HG03103 (cell line): ENCODE results near the gene CCDC197.

Experiments used
- ATAC-seq: cut with Tn5 transposase; IDR thresholded peaks from one replicate; pipeline ENCODE4 v1.9.1; 2021; ENCODE audit warnings: low read depth; ENCODE audit not compliant: unreplicated experiment

The CCDC197 gene

DNA sequence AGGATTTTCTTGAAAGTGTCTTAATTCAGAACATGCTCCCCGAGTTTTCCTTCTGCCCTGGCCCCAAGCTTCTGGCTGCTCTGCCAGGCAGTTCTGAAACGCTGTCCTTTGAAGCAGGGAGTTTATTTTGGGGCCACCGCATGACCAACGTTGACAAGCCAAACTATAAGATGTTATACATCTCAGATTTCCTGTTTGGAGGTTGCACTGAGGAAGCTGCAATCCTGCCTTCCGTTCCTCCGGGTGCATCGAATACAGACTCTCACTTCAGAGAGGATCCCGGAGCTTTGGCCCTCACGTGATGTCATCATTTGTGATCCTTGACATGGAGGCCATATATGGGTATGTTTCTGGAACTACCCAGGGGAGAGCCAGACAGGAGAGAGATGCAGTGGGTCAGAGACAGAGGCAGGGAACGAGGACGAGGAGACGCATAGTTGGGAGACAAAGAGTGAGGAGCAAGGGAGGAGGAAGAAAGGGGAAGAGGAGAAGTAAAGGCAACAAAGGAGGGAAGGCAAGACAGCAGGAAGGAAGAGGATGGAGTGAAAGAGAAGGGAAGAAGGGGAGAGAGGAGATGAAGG, 20.5 kb upstream of the CCDC197 start, which contains the start of gene ASB2:
TSS of gene ASB2 (minus strand) at position 94 of the 581 bp plus-strand sequence. CDS start 12,031 bp downstream, outside the sequence.
- ATAC-seq, result peak; percentile 13

DNA sequence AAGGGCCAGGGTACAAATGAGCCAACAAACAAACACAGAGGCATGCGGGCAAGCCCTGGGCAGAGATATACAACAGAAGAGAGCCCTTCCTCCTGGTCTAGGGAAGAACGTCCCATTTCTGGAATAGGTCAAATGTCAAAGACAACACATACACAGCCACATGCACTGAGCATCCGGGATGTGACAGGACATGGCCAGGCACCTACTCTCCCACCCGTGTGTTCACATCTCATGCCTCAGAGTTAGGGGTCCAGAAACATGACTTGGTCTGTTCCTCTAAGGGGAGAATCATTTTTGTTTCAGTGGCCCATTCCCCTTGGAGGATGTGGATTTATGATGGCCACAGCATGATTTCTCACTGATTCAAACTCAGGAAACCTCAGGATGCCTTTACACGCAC, 19.9 kb upstream of the CCDC197 start:
- ATAC-seq, result no peak

DNA sequence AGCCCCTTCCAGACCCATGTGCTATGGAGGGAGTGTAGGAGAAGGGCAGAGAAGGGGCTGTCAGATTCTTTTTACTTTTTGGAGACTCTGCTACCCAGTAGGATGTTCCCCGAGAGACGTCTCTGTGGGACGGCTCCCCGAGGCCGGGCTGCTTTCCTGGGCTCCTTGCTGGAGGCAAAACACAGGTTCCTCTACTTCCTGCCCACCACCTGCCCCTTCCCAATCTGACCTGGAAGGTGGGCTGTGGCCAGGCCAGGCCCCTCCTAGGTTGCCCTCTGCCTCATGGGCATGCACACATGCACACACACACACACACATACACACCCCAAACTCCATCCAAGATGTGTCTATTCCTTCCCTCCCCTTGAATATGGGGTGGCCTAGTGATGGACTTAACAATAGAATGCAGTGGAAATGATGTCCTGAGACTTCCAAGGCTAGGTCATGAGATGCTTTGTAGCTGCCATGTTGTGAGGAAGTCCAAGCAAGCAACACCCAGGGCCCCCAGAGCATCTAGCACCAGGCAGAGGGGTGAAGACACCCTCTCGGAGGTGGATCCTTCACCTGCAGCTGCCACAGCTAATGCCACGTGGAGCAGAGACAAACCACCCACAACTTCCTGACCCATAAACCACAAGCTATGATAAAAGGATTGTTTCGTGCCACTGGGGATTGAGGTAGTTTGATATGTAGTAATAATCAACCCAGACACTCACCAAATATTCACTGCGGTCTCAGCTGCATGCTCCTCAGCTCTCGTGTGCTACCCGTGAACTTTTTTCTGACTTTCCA, 19.1 kb upstream of the CCDC197 start:
- no peak for ATAC-seq

DNA sequence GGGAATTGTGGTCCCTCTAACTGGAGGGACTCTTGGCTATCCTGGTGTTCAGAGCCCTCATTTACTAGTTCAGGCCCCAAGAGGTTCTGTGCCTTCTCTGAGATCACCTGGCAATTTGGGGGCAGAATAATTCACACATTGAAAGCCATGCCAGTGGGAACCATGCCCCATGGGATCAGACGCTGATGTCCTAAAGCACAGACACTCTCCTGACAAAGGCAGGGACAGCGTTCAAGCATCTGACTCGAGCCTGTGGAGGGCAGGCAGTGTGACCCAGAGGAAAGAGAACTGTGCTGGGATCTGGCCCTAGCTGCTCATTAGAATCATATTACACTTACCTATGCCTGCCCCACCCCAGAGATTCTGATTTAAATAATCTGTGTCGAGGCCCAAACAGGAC, 18.4 kb upstream of the CCDC197 start:
- ATAC-seq, result no peak

DNA sequence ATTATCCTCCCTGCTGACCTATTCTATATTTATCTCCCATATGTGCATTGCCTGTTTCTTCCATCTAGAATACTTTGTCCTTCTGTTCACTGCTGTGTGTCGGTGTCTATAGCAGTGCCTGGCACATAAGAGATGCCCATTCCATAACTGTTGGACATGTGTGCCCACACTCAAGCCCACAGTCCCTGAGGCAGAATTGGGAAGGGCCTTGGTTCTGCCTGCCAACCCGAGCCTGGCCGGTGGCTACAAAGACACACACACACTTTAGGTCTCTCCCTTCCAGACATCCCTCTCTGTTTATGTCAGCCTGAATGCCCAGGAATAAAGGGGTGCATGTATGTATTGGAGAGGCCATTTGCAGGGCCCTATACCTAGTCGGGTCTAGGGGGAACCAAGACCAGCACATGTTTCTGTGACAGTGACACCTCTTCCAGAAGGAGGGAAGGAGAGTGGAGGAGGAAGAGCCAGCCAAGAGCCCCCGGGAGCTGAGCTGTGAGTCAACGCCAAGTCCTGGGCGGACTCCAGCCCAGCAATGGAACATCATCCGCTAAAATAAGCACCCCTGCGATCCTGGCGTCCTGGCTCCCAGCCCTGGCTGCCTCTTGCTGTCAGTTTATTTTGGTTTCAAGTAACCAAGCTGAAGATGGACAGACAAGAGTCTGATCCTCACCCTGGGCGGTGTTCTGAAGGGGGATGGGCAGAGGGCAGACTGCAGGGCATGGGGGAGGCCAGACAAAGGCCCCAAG, 16.5 kb upstream of the CCDC197 start:
- ATAC-seq, result no peak

DNA sequence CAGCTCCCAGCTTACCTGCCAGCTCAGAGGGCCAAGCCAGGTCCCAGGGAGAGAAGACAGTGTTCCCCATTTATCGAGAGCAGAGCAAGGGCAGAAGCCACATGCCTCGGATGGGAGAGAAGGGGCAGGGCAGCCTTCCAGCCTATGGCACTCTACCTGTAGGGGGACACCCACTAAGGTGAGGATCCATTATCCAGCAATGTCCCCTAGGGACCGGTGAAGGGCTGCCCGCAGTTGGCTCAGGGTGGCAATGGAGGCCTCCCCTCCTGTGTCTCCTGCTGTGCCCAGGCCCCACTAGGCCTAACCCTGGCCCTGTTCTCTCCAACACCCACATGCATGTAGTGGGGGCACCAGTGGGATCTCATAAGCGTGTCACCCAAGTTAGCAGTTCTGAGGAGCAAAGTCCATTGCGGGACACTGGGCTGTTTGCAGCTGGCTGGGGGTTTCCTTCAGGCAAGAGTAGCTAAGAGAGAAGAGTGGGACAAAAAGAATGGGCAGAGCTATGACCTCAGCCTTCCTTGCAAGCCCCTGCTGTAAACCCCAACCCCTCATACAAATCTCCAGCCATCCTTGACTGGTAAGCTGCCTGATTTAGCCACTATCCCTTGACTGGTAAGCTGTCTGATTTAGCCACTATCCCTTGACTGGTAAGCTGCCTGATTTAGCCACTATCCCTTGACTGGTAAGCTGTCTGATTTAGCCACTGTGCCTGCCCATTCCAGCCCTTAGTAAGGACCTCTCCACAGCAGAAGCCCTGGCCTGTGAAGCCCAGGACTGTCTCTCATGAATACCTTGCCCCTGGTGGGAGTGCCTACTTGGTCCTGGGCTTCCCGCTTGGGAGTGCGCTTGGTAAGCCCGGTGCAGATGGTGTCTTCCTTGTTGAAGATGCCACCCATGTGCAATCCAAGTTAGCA, 15.5 kb upstream of the CCDC197 start:
- no peak for ATAC-seq

DNA sequence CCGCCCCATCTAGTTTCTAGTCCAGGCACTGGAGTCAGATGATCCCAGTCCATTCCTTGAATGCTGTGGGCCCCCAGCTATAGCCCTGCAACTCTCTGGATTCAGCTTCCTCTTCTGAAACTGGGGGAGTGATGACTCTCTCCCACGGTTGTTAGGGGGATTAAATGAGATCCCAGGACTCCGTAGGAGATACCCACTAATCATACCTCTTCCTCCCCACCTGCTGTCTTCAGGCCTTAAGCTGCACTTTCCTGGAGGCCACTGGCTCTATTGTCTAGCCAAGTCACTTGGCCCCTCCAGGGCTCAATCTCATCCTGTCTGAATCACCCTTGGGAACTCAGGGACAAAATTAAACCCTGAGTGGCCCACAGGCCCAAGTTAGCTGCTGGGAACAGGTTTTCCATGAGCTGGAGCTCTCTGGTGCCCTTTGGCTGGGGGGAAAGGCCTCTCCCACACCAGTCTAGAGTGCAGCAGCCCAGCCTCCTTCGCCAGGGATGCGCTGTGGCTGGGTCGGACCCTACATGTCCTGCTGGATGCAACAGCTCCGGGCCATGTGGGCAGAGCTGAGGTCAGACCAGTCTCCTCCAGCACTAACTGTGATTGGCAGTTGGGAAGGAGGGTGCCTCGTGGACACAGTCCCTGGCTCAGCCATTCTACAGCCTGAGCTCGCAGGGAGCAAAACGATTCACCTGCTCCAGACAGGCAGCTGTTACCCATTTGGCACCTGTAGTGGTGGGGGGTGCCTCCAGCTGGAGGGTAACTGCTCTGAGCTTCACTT, 14.7 kb upstream of the CCDC197 start:
- no peak for ATAC-seq

DNA sequence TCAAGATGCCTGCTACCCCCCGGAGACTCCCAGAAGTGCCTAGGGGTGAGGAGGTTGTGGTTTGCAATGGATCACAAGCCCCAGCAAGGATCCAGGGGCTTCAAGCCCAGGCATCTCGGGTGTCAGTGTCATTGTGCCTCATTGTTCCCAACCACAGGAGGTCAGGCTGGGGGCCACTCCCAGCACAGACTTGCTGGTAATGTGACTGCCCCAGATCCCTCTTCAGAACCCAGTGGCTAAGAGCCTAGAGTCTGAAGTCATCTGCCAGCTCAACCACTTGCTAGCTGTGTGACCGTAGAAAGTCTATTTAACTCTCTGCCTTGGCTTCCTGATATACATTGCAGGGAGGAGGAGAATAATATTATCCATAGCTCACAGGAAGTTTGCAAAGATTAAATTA, 13.0 kb upstream of the CCDC197 start:
- no peak for ATAC-seq

DNA sequence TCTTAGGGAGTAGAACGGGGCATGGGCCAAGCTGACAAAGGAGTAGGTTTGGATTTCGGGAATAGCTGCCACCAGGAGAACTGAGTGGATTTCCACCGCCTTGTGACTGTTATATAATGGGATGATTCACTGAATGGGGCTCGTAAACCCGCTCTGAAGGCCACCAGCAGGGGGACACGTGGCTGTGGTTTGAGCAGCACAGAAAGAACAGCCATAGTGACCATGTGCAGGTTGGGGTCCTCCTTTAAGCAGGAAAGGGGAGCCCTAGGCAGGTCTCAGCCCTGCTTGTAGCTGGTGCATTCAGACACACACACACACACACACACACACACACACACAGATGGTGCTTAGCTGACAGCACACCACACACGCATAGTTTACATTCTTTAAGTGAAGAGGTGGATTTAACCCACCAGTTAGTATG, 12.1 kb upstream of the CCDC197 start:
- no peak for ATAC-seq

DNA sequence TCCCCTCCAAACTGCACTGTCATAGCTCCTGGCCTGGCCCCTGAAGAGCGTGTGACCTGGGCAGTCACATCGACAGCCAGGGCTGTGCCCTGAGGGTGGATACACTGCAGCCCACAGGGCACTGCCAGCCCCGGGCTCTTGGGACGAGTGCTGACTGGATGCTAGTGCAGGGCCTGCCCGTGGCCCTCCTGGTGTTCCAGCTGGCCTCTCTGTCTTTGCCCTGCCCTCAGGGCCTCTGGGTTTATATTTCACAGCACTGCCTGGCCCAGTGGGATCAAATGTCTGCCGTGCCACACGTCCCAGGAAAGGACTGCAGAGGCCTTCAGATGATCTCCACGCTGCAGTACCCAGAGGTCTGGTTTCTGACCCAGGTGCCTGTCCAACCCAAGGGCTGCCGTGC, 10.1 kb upstream of the CCDC197 start:
- ATAC-seq, result no peak

DNA sequence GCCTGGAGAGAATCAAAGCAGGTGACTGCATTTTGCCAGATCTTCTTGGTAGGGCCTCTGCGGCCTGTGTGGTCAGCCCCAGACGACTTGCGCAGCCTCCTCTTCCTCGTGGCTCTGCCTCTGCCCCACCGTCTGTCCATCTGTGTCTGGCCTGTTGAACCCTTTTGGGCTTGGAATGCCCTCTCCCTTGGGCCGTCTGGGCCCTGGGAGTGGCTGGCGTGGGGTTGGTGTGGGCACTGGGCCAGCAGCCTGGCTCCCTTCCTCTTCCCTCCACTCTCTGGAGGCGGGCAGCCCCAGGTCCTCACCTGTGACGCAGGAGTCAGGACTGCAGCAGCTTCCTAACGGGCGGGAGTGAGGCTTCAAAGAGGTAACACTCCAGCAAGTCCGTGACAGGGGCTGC, 9.7 kb upstream of the CCDC197 start:
- no peak for ATAC-seq

DNA sequence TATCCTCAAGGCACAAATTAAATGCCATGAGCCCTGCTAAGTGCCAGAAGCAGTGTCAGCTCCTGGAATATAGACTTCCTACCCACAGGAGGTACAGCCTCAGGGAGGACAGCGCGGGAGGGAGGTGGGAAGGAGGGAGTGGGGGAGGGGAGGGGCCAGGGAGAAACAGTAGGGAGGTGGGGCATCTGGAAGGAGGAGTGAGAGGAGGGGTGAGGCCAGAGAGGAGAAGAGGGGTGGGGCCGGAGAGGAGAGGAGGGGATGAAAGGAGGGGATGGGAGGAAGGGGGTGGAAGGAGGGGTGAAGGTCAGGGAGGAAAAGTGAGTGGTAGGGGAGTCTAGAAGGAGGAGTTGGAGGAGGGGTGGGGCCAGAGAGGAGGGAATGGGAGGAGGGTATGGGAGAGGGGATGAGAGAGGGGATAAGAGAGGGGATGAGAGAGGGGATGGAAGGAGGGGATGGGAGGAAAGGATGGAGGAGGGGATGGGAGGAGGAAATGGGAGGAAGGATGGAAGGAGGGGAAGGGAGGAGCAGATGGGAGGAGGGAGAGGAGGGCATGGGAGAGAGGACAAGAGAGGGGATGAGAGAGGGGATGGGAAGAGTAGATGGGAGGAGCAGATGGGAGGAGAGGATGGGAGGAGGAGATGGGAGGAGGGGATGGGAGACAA, 9.2 kb upstream of the CCDC197 start:
- ATAC-seq, result no peak

DNA sequence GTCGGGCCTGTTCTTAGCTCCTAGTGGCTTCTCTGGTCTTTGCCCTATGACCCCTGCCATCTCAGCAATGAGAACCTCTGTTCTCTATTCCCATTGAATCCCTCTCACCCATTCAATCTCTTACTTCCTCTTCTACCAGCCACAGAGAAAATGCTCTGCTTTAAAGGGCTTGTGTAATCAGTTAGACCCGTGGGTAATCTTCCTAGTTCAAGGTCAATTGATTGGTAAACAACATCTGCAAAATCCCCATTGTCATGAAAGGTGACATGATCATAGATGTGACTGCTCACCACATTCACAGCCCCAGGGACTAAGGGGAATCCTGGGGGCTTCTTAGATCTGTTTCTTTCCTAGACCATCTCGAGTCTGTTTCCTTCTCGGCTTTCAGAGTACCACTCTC, 7.2 kb upstream of the CCDC197 start:
- ATAC-seq, result no peak

DNA sequence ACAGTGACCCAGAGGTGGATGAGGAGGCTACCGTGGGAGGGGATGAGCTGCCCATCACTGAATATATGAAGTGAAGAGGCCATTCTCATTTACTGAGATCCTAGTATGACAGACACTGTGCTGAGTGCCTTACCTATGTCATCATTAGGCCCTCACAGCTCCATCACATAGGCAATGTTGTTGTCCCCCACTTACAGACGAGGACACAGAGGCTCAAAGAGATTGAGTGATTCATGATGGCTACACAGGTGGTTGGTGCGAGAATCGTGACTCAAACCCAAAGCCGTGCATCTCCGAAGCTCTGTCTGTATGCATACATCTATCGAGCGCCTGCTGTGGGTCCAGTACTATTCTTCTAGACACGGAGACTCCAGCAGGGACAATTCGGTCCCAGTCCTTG, 5.9 kb upstream of the CCDC197 start:
- no peak for ATAC-seq

DNA sequence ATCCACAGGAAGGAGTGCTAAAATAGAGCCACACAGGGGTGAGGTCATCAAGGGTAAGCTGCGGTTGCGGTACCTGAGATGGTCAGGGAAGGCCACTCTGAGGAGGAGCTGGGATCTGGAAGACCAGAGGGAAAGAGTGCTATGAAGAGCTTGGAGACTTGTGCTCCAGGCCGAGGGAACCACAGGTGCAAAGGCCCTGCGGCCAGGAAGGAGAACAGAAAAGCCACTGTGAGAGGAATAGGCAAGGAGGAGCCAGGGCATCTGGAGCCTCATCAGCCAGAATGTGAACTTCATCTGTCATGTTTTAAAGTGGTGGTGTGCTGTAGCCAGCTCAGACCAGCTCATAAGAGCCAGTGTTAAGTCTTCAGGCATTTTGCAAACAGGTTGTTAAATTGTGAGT, 5.5 kb upstream of the CCDC197 start:
- ATAC-seq, result no peak

DNA sequence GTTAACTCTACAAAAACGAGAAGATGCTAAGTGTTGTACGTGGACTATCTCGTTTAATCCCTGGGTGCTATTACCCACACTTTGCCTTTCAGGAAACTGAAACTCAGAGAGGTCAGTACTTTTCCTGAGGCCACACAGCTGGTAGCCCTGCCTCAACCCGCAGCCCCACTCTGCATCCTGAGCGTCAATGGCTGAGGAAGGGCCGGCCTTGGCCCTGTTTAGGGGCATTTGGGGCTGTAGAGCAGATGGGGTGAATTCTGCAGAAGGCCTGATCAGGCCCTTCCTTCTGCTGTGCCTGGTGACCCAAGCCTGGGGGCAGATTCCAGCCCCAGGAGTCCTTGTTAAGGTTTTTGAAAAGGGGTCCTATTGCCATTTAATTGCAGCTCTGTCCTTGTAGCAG, 3.7 kb upstream of the CCDC197 start:
- no peak for ATAC-seq

DNA sequence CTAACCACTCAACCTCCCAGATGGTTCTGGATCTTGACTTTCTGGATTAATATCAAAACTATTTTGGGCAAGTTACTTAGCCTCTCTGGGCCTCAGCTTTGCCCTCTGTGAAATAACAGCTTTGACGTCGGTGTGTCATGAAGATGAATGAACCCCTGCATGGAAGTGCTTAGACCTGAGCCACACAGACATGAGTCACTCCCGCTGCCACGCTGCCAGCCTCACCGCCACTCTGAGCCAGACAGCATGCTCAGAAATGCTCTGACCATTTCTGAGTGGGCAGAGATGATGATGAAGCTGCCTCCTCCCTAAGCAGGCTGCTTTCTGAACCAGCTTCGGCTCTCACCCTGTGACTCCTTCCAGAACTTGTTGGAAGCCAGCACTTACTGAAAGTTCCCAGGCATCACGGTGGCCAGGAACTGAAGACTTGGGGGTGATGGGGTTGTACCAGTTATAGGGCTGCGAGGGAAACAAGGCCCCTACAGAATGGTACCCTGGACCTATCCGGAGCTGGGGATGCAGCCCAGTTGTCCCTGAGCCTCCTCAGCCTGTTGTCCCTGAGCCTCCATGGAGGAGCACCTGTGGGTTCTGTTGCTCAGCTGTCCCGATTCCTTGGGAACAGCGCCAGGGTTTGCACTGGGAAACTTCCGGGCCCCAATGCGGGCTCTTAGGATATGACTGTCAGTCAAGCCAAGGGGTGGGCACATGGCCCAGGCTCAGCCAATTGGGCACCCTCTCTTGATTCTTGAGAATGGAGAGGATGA, 2.0 kb upstream of the CCDC197 start:
- no peak for ATAC-seq

DNA sequence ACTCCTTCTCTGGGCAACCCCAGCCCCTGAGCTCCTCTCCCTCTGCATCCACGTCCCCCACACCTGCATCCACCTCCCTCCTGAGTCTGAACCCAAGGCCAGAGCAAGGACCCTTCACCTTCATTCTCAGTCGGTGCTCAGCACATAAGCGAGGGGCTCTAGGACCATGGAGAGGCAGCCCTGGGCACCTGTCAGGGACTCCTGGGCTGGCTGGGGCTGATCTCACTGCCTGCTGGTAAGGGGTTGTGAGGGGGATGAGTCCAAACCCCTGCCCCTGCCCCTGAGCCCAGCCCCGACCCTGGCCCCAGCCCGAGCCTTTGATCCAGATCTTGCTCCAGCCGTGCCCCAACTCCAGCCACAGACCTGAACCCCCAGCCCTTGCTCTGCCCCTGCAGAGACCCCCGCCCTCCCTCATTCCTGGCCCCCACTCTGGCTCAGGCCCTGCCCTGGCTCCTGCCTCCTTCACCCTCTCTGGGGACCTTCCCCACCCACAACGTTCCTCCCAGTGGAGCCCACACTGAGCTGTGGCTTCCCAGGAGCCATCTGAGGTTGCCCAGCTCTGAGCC, 888 bp upstream of the CCDC197 start:
- no peak for ATAC-seq
